Esophagus (tissue), 2 donors: Measurements from ENCODE around the gene ZNF165. TPM values are rescaled to one million over a fixed set of nuclear protein-coding genes. Genes with fewer than 3 reads are reported as not detected.

Experiments used
- H3K27ac ChIP-seq, 2 donors: one replicate each; pipeline ENCODE4 v1.5.1; 2013; ENCODE audit warnings: low read depth in 2 of 2, mild to moderate bottlenecking in 2 of 2, inconsistent platforms in 1 of 2, low read length in 1 of 2, moderate library complexity in 1 of 2
- H3K27me3 ChIP-seq, 2 donors: one replicate each; pipeline ENCODE4 v1.6.1; 2013; ENCODE audit warnings: low read length in 2 of 2, control low read depth in 1 of 2, mild to moderate bottlenecking in 1 of 2; ENCODE audit not compliant: insufficient read depth in 2 of 2, control insufficient read depth in 1 of 2
- H3K36me3 ChIP-seq, 2 donors: one replicate each; pipeline ENCODE4 v1.6.1; 2013; ENCODE audit warnings: low read length in 1 of 2; ENCODE audit not compliant: control insufficient read depth in 2 of 2, insufficient read depth in 2 of 2
- H3K4me1 ChIP-seq, 2 donors: one replicate each; pipeline ENCODE4 v1.6.1; 2013; ENCODE audit warnings: low read length in 1 of 2; ENCODE audit not compliant: control insufficient read depth in 2 of 2, insufficient read depth in 2 of 2
- H3K4me3 ChIP-seq, 2 donors: one replicate each; pipeline ENCODE4 v1.5.1; 2013; ENCODE audit warnings: low read length in 2 of 2, mild to moderate bottlenecking in 2 of 2, low read depth in 1 of 2, moderate library complexity in 1 of 2
- H3K9me3 ChIP-seq, 2 donors: one replicate each; pipeline ENCODE4 v1.6.1; 2013; ENCODE audit warnings: mild to moderate bottlenecking in 2 of 2, low read depth in 1 of 2, low read length in 1 of 2, moderate library complexity in 1 of 2; ENCODE audit not compliant: control insufficient read depth in 2 of 2, insufficient read depth in 1 of 2
- WGBS, 2 donors: extraction: QIAGEN DNeasy Blood & Tissue Kit; methylation state at CpG; one replicate each; pipeline ENCODE4 v1.1.7; 2013; 5-methylcytosine and 5-hydroxymethylcytosine counted together
- polyA plus RNA-seq, 2 donors: library from polyadenylated mRNA; stranded (reverse); fragments of 200-250 nt; gene quantifications; one replicate each; pipeline ENCODE4 v1.2.3, GENCODE V29; 2013
- donor health status: healthy with polysubstance abuse.
- donor health status: Bipolar disorder and iron deficiency.

Gene ZNF165
- polyA plus RNA-seq, 2 donors: 1.8 to 3.0 TPM

GRCh38 chr6:28136585-28137504 lies 56.5 kb downstream of the ZNF165 start:
- no peaks in the 10 kb centered on the region for H3K36me3 ChIP-seq
- H3K27me3 ChIP-seq: no peaks in the 10 kb centered on the region
- peak overlapping the region; percentile 66 to 93 for H3K4me3 ChIP-seq
- 0 to 1% methylated on average over 58 of the region's 58 CpGs for WGBS, 2 donors
- H3K9me3 ChIP-seq: peaks cover 0 to under 1% of the 10 kb centered on the region in 2 donors
- H3K4me1 ChIP-seq: peaks cover 0 to 3% of the 10 kb centered on the region in 2 donors
- peak overlapping the region; percentile 90 to 97 for H3K27ac ChIP-seq

GRCh38 chr6:28137505-28137981 lies 57.2 kb downstream of the ZNF165 start:
- peaks cover 0 to 3% of the 10 kb centered on the region in 2 donors for H3K4me1 ChIP-seq
- H3K9me3 ChIP-seq: peaks cover 0 to 2% of the 10 kb centered on the region in 2 donors
- H3K36me3 ChIP-seq: no peaks in the 10 kb centered on the region
- WGBS, 2 donors: 1 to 3% methylated on average over 6 of the region's 6 CpGs
- H3K27ac ChIP-seq: peak overlapping the region; percentile 90 to 97
- H3K27me3 ChIP-seq: no peaks in the 10 kb centered on the region
- peak overlapping the region; percentile 66 to 93 for H3K4me3 ChIP-seq

Other genes with a start within 250 kb of the ZNF165 start
- gene OR2B2, start 168.2 kb upstream of the ZNF165 start, polyA plus RNA-seq: not detected
- gene OR2B6, start 123.3 kb upstream of the ZNF165 start, polyA plus RNA-seq: not detected
- gene ZSCAN16, start 44.0 kb downstream of the ZNF165 start, polyA plus RNA-seq: 1 to 10 TPM; 3.7 to 6.3 TPM
- gene ZKSCAN8, start 61.3 kb downstream of the ZNF165 start, polyA plus RNA-seq: 1 to 10 TPM; 1.7 to 2.7 TPM
- 1 to 10 TPM; 4.4 to 5.5 TPM for gene ZSCAN9, start 144.7 kb downstream of the ZNF165 start, polyA plus RNA-seq
- 1 to 10 TPM; 1.8 to 2.3 TPM for gene ZKSCAN4, start 171.7 kb downstream of the ZNF165 start, polyA plus RNA-seq
- under 1 TPM; 0.53 to 0.85 TPM for gene NKAPL, start 178.7 kb downstream of the ZNF165 start, polyA plus RNA-seq
- 1 to 10 TPM; 3.6 to 4.7 TPM for gene ZSCAN26, start 186.6 kb downstream of the ZNF165 start, polyA plus RNA-seq
- gene PGBD1, start 201.0 kb downstream of the ZNF165 start, polyA plus RNA-seq: 1 to 10 TPM; 1.3 to 1.7 TPM